Sigmoid colon (tissue), 7 donors: Measurements from ENCODE around the gene MZF1. TPM values are rescaled to one million over a fixed set of nuclear protein-coding genes. Genes with fewer than 3 reads are reported as not detected.
"Not testable (repeated sequence)": the region's sequence is repeated elsewhere in the genome, so short reads cannot be mapped to it uniquely, and the experiment has no call there.

Source experiments
- DNase-seq: peaks from one replicate; pipeline ENCODE4 v3.0.0-alpha.2; 2019
- H3K27ac ChIP-seq, 4 donors: fragments of 200-600 bp; sonication (generic); one replicate each; pipeline ENCODE4 v1.5.1; 2016 to 2019; ENCODE audit warnings: mild to moderate bottlenecking in 1 of 4
- H3K27me3 ChIP-seq, 3 donors: fragments of 200-600 bp; sonication (generic); one replicate each; pipeline ENCODE4 v1.5.1; 2019; ENCODE audit warnings: mild to moderate bottlenecking in 1 of 3
- H3K36me3 ChIP-seq, 4 donors: fragments of 200-600 bp; sonication (generic); one replicate each; pipeline ENCODE4 v1.5.1; 2016 to 2019
- H3K4me1 ChIP-seq, 4 donors: fragments of 200-600 bp; sonication (generic); one replicate each; pipeline ENCODE4 v1.5.1; 2017 to 2019
- H3K4me3 ChIP-seq, 4 donors: fragments of 200-600 bp; sonication (generic); one replicate each; pipeline ENCODE4 v1.5.1; 2017 to 2019; ENCODE audit warnings: mild to moderate bottlenecking in 2 of 4, moderate library complexity in 1 of 4
- H3K9me3 ChIP-seq, 4 donors: fragments of 200-600 bp in 3 of 4; sonication (generic) in 3 of 4; one replicate each; pipeline versions ENCODE4 v1.5.1 to v1.6.1; 2013 to 2019
- EP300 ChIP-seq, 4 donors: sonication (generic); formaldehyde crosslinking; IDR thresholded peaks; one replicate each; pipeline ENCODE4 v1.6.1; 2017; ENCODE audit warnings: antibody characterized with exemption in 4 of 4
- POLR2A ChIP-seq, 2 donors: fragments of 450-650 bp; IDR thresholded peaks; one replicate each; pipeline ENCODE4 v1.6.1; 2016; ENCODE audit warnings: antibody characterized with exemption in 2 of 2, mild to moderate bottlenecking in 2 of 2, moderate library complexity in 2 of 2
- POLR2AphosphoS5 ChIP-seq, 4 donors: sonication (generic); formaldehyde crosslinking; IDR thresholded peaks; one replicate each; pipeline ENCODE4 v1.6.1; 2017; ENCODE audit warnings: antibody characterized with exemption in 4 of 4
- WGBS, 2 donors: extraction: QIAGEN DNeasy Blood & Tissue Kit; methylation state at CpG; one replicate each; pipeline ENCODE4 v1.1.7; 2013; 5-methylcytosine and 5-hydroxymethylcytosine counted together
- intact Hi-C: fragments of 100-400 bp; cut with DNase I; formaldehyde crosslinking; loops from one replicate; pipeline ENCODE4 v1.15.1; 2023
- polyA plus RNA-seq, 3 donors: library from polyadenylated mRNA; stranded (reverse); fragments of 200-250 nt; gene quantifications; one replicate each; pipeline ENCODE4 v1.2.3, GENCODE V29; 2013
- total RNA-seq, 4 donors: library from RNA; depleted of rRNA; stranded (reverse); fragments of >200 nt; gene quantifications; one replicate each; pipeline ENCODE4 v1.1.0, GENCODE V29; 2016
- TF ChIP-seq, protein P1 (sequence below), 4 experiments: fragments of 450-650 bp in 3 of 4; fragments of 200-600 bp in 1 of 4; IDR thresholded peaks; one replicate each; pipeline ENCODE4 v1.5.1; 2016 to 2019; ENCODE audit warnings: antibody characterized with exemption in 4 of 4, mild to moderate bottlenecking in 3 of 4, moderate library complexity in 2 of 4
- donor health status: healthy with polysubstance abuse.
- donor health status: Bipolar disorder and iron deficiency.
- donor health status: healthy.

MZF1 gene
- total and polyA plus RNA-seq, 7 donors = 5.8 to 31.5 (median 14.5) TPM

DNA sequence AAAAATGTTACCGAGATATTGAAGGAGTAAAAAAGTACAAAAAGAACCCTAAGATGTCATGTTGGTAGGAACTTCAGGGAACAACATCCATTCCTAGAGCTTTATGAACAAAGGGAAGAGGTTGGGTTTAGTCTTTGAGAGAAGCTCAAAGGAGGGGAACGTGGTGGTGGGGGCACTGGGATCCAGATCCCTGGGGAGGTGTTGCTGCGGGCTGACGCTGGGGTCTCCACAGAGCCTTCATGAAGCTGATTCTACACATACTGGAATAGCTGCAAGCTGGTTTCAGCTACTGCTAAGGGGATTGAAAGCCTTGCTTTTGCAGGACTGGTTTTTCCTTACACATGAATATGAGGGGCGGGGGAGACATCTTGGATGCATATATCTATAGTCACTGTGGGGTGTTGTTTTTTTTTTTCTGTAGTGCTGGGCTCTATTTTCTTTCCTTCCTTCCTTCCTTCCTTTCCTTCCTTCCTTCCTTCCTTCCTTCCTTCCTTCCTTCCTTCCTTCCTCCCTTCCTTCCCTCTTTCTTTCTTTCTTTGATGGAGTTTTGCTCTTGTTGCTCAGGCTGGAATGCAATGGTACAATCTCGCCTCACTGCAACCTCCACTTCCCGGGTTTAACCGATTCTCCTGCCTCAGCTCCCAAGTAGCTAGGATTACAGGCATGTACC, 6.5 kb upstream of the MZF1 start:
- Histone ChIP-seq H3K4me1 (peaks cover 0 to 48% (median 38%) of the 10 kb centered on the region in 4 donors), H3K9me3 (no peaks in the 10 kb centered on the region), H3K4me3 (no peak overlapping the region), H3K27me3 (no peaks in the 10 kb centered on the region), H3K27ac (peak overlapping the region; percentile 81 to 87 (median 84)), H3K36me3 (peaks cover 0 to 33% (median 16%) of the 10 kb centered on the region in 4 donors)
- TF ChIP-seq, protein P1, sequence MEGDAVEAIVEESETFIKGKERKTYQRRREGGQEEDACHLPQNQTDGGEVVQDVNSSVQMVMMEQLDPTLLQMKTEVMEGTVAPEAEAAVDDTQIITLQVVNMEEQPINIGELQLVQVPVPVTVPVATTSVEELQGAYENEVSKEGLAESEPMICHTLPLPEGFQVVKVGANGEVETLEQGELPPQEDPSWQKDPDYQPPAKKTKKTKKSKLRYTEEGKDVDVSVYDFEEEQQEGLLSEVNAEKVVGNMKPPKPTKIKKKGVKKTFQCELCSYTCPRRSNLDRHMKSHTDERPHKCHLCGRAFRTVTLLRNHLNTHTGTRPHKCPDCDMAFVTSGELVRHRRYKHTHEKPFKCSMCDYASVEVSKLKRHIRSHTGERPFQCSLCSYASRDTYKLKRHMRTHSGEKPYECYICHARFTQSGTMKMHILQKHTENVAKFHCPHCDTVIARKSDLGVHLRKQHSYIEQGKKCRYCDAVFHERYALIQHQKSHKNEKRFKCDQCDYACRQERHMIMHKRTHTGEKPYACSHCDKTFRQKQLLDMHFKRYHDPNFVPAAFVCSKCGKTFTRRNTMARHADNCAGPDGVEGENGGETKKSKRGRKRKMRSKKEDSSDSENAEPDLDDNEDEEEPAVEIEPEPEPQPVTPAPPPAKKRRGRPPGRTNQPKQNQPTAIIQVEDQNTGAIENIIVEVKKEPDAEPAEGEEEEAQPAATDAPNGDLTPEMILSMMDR (IDR thresholded peaks at IDR 0.05) = no peak
- TF ChIP-seq POLR2A (IDR thresholded peaks at IDR 0.05) (no peak), POLR2AphosphoS5 (IDR thresholded peaks at IDR 0.05) (no peak), EP300 (IDR thresholded peaks at IDR 0.05) (no peak)
- no peak for DNase-seq
- intact Hi-C loops = no loop called here
- WGBS, 2 donors = 95 to 97% methylated on average over 8 of the region's 8 CpGs

DNA sequence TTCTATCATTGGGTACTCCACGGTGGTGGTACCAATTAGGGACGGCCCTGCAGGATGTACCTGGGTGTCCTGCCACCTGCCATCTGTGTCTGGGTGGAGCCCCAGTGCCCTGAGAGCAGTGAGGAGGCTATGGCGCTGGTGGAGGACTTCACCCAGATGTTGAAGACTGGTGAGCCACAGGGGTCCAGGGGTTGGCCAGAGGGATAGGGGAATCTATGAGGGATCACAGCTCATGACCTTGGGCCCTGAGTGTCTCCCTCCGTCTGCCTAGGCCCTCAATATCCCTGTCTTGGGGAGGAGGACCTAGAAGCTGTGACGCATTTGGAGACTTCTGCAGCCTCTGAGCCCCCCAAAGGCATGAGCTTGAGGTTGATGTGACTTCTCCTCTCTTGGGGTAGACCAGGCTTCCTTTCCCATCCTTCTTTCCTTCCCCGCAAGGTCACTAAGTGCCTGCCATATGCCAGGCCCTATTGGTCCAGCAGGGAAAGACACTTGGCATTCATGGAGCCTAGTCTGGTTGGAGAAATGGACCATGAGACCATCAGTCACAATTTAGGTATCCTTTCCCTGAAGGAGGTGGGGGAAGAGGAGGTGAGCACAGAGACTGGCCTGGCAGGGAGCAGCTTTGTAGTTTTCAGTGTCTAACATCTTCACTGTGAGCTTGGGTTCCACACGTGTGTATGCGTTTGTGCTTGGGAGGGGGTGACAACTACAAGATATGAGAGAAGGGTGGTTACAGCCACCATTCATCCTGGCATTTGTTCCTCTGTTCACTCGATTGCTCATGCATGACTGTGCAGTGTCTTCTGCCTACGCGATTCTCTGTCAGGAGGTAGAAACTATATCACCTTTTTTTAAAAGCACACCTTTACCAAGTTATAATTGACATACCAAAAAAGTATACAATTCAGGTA, 5.1 kb upstream of the MZF1 start:
- DNase-seq = peak; percentile 45
- intact Hi-C loops = no loop called here
- Histone ChIP-seq H3K36me3 (peaks cover 0 to 26% (median 14%) of the 10 kb centered on the region in 4 donors), H3K4me3 (no peak overlapping the region), H3K27me3 (no peaks in the 10 kb centered on the region), H3K9me3 (no peaks in the 10 kb centered on the region), H3K27ac (peak overlapping the region in 1 of 4 donors; percentile 18), H3K4me1 (peaks cover 0 to 57% (median 48%) of the 10 kb centered on the region in 4 donors)
- WGBS, 2 donors = 86 to 90% methylated on average over 11 of the region's 11 CpGs
- TF ChIP-seq, protein P1 (IDR thresholded peaks at IDR 0.05) = no peak
- TF ChIP-seq POLR2AphosphoS5 (IDR thresholded peaks at IDR 0.05) (no peak), EP300 (IDR thresholded peaks at IDR 0.05) (no peak), POLR2A (IDR thresholded peaks at IDR 0.05) (no peak)

DNA sequence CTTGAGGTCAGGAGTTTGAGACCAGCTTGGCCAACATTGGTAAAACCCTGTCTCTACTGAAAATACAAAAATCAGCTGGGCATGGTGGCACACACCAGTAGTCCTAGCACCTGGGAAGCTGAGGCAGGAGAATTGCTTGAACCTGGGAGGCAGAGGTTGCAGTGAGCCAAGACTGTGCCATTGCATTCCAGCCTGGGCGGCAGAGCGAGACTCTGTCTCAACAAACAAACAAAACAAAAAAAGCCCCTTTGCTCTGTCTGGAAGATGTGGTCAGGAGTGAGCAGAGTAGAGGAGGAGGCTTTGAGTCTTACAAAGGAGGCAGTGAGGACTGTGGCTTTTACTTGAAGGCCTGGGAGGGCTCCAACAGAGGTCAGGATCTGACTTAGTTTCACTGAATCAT, 4.4 kb upstream of the MZF1 start:
- WGBS, 2 donors = 92 to 95% methylated on average over 2 of the region's 2 CpGs
- Histone ChIP-seq H3K36me3 (peaks cover 0 to 19% (median 8%) of the 10 kb centered on the region in 4 donors), H3K27ac (peak overlapping the region in 1 of 4 donors; percentile 12), H3K4me1 (peaks cover 0 to 57% (median 48%) of the 10 kb centered on the region in 4 donors)
- H3K9me3 ChIP-seq, H3K27me3 ChIP-seq, DNase-seq, intact Hi-C loops, H3K4me3 ChIP-seq: not testable (repeated sequence)

GRCh38 chr19:58575183-58576041, 2.3 kb upstream of the MZF1 start:
- TF ChIP-seq POLR2A (IDR thresholded peaks at IDR 0.05) (peak; percentile 43 to 55), POLR2AphosphoS5 (IDR thresholded peaks at IDR 0.05) (peak; percentile 74 to 91 (median 82))
- TF ChIP-seq, protein P1 (IDR thresholded peaks at IDR 0.05) = no peak
- Histone ChIP-seq H3K4me3 (peak overlapping the region; percentile 66 to 85 (median 76)), H3K9me3 (no peaks in the 10 kb centered on the region), H3K27me3 (no peaks in the 10 kb centered on the region), H3K36me3 (peaks cover 0 to 16% (median 4%) of the 10 kb centered on the region in 4 donors), H3K27ac (peak overlapping the region; percentile 92 to 99 (median 98)), H3K4me1 (peaks cover 0 to 49% (median 44%) of the 10 kb centered on the region in 4 donors)
- 0% methylated on average over 66 of the region's 66 CpGs for WGBS, 2 donors
- intact Hi-C loops = no loop called here
- DNase-seq = peak; percentile 97
